Stimulated activated naive CD8-positive, alpha-beta T cell treated with anti-CD3 and anti-CD28 coated beads, Interleukin-15, amount 100 ng/mL, for 72 hours (primary cell): ENCODE data around the gene NPAS2.

Experiments used
- ATAC-seq: fragments of 150-1000 bp; cut with Tn5 transposase; 2 replicates; pipeline ENCODE4 v1.10.0; 2021; ENCODE audit warnings: mild to moderate bottlenecking, moderate library complexity
- DNase-seq, 2 donors: peaks; one replicate each; pipeline ENCODE4 v3.0.0; 2021 to 2022
- H3K27ac Mint-ChIP-seq, 2 donors: one replicate each; pipeline ENCODE4 v1.8.0; 2022; ENCODE audit warnings: mild to moderate bottlenecking in 2 of 2, mixed read lengths in 2 of 2, moderate library complexity in 2 of 2
- H3K27me3 Mint-ChIP-seq: one replicate; pipeline ENCODE4 v1.8.0; 2022; ENCODE audit warnings: mixed read lengths
- H3K4me1 Mint-ChIP-seq: one replicate; pipeline ENCODE4 v1.8.0; 2022; ENCODE audit warnings: mild to moderate bottlenecking, mixed read lengths
- H3K4me3 Mint-ChIP-seq, 2 donors: one replicate each; pipeline ENCODE4 v1.8.0; 2022; ENCODE audit warnings: mild to moderate bottlenecking in 2 of 2, mixed read lengths in 2 of 2, moderate library complexity in 1 of 2
- H3K9me3 Mint-ChIP-seq, 2 donors: one replicate each; pipeline ENCODE4 v1.8.0; 2022; ENCODE audit warnings: mixed read lengths in 2 of 2

Gene NPAS2

DNA sequence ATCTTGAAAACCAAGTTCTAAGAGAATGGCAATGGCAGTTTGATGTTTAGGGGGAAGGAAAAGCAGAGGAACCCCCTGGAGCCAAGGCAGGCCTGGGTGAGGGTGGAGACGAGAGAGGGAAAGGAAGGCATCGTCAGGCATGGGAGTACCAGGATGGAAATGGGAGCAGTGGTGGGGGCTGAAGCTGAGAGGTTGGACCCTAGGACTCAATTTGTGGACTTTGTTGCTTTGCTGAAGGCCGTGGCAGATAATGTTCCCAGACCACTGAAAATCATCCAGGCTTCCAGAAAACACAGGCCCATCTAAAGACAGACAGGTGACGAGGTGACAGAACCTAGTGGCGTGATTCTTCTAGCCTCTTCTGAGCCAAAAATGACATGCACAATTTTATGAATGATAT is 4.9 kb downstream of the NPAS2 start:
- no peak overlapping the region for H3K27ac Mint-ChIP-seq
- peaks cover 27% of the 10 kb centered on the region for H3K4me1 Mint-ChIP-seq
- DNase-seq (no peak), ATAC-seq (no peak)
- peaks cover 5 to 6% of the 10 kb centered on the region in 2 donors for H3K9me3 Mint-ChIP-seq
- H3K4me3 Mint-ChIP-seq, result no peak overlapping the region
- peaks cover 28% of the 10 kb centered on the region for H3K27me3 Mint-ChIP-seq

DNA sequence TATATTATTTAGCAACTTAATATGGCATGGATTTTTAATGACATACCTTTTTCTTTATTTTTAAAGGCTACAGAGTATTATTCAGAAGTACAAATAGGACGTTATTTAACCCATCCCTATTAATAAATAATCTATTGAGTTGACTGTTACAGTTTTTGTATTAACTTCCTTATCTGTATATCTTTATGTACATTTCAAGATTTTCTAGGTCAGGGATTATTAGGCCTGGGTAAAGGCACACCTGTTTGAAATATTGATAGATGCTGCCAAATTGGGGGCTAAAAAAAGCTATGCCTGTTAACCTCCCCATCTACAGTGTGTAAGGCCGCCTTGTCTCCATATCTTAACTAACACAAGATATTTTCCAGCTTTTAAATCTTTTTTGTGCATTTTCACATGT is 6.6 kb downstream of the NPAS2 start:
- Mint-ChIP-seq H3K4me1 (peaks cover 28% of the 10 kb centered on the region), H3K9me3 (peaks cover 5 to 6% of the 10 kb centered on the region in 2 donors), H3K4me3 (no peak overlapping the region), H3K27ac (no peak overlapping the region), H3K27me3 (peaks cover 20% of the 10 kb centered on the region)
- DNase-seq (no peak), ATAC-seq (no peak)

DNA sequence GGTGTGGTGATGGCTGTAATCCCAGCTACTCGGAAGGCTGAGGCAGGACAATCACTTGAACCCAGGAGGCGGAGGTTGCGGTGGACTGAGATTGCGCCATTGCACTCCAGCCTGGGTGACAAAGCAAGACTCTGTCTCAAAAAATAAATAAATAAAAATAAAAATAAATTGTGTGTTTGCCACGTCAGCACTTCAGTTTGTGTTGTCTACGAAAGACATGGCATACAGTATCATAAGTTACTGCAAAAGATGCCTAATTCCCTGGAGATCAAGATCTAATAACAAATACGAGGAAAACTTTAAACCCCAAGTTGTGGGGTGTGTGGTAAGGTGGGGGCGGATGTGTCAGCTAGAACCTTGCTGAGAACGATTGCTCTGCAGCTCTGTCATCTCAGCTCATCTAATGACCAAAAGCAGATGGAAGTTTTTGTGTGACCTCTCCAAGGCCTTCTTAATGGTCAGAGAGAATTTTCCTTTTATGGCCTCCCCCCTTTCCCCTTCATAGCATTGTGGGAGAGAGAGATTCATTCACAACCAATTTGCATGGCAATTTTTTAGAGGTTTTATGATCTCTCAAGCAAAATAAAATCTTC is 11.3 kb downstream of the NPAS2 start:
- Mint-ChIP-seq H3K9me3 (peaks cover 5 to 6% of the 10 kb centered on the region in 2 donors), H3K4me3 (no peak overlapping the region), H3K27ac (no peak overlapping the region), H3K4me1 (peaks cover 10% of the 10 kb centered on the region), H3K27me3 (no peaks in the 10 kb centered on the region)
- no peak for ATAC-seq
- DNase-seq, result no peak

DNA sequence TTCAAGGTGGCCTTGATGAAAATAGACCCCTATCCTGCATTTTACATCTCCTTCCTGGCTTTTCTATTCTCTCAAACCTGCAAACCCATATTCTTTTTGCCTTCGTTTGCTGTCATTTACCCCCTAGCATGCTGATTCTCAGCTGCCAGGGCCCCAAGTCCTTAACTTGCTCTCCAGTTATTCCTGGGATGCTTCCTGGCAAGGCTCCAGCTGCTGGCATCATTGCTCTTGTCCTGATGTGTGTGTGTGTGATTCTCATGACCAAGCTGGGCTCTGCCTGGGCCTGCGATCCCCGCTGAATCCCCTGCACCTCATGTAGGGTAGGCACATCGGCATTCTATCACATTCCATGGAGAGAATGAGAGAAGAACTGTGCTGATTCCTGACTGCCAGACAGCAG is 11.9 kb downstream of the NPAS2 start:
- no peak for DNase-seq
- Mint-ChIP-seq H3K27ac (no peak overlapping the region), H3K4me3 (no peak overlapping the region), H3K9me3 (peaks cover 5 to 6% of the 10 kb centered on the region in 2 donors), H3K27me3 (no peaks in the 10 kb centered on the region), H3K4me1 (peaks cover 10% of the 10 kb centered on the region)
- ATAC-seq, result no peak

DNA sequence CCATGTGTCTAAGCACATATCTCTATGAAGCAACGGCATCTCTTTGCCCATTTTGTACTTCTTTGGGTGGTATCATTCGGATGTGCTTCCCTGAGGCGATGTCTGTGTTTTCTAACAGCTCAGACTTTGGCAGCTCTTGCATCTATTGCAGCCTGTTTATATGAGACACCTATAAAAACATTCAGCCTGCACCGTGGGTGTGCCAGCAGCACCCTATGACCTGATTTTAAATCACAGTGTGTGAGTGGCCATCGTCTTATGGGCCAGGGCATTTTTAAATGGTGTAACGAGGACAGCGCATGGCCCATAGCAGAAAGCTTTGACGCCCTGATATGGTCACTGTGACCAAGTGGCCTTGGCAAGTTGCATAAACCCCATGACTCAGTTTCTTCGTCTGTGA is 12.9 kb downstream of the NPAS2 start:
- no peak for ATAC-seq
- no peaks in the 10 kb centered on the region for H3K27me3 Mint-ChIP-seq
- DNase-seq, result no peak

DNA sequence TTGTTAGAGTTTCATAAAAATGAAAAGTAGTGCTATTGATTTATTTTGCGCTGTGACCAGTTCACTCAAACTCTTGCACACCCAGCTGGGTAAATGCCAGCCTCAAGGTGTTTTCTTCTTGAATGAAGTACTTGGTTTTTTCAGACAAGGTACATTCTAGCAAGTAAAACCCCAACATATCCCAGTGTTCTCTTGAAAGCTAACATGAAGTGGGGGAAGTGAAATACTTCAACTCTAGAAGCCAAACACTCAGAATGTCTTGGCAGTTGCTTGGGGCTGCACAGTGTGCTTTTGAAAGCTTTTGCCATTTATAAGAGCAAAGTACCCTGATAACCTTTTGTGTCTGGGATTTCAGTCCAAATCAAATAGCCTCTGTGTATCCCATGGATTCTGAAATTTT is 13.4 kb downstream of the NPAS2 start:
- no peak overlapping the region for H3K4me3 Mint-ChIP-seq
- DNase-seq, result no peak
- no peaks in the 10 kb centered on the region for H3K27me3 Mint-ChIP-seq
- H3K9me3 Mint-ChIP-seq, result peaks cover 0 to 5% of the 10 kb centered on the region in 2 donors
- H3K4me1 Mint-ChIP-seq, result peaks cover 10% of the 10 kb centered on the region
- no peak overlapping the region for H3K27ac Mint-ChIP-seq
- ATAC-seq, result no peak

More for the DNA sequence above, 12.9 kb downstream of the NPAS2 start:
- Mint-ChIP-seq H3K4me3 (no peak overlapping the region), H3K4me1 (peaks cover 10% of the 10 kb centered on the region), H3K27ac (no peak overlapping the region), H3K9me3 (peaks cover 0 to 5% of the 10 kb centered on the region in 2 donors)

DNA sequence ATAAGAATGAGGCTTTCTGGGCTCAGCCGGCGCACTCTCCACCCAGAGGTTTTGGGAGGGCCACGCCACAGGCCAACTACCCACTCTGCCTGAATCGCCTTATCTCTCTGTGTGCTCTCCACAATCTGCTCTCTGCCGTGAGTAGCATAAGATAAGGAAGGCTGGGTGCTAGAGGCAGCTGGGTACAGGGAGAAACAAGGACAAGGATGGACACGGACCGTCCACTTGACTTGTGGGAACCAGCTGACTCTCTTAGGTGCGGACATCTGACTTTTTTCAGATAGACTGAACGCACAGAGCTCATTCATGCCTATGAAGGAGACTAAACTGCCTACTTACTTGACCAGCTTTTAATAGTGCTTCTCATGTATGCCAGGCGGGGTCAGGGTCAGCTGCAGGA is 14.3 kb downstream of the NPAS2 start:
- no peaks in the 10 kb centered on the region for H3K27me3 Mint-ChIP-seq
- ATAC-seq, result no peak
- no peaks in the 10 kb centered on the region for H3K9me3 Mint-ChIP-seq
- no peak for DNase-seq
- no peak overlapping the region for H3K4me3 Mint-ChIP-seq
- H3K27ac Mint-ChIP-seq, result peak overlapping the region; percentile 65 to 91
- peaks cover 10% of the 10 kb centered on the region for H3K4me1 Mint-ChIP-seq

DNA sequence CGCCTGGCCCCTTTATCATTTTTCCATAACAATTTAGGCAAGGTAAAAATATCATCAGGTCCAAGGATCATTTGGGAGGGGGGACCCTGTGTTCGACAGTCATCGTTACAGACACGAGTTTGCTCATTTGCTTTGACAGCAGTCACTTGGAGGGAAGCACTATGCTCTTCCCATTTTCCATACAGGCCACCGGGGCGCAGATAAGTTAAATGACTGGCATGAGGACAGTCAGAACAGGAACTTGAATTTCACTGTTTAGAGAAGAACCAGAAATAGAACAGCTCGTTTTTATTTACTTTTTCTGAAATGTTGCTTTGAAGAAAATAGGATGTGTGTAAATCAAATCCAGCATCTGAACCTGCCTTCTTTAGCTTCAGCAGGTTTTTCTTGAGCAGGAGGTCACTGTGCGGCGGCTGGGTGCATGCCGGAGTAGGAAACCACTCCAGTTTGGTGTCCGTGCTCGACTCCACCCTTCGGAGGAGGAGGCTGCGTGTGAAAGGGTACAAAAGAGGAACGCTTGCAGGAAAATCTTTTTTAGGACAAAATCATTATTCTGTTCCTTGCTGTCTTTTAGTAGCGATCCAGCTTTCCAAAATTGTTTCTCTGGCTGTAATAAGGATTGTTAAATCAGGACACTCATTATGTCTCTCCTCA is 15.2 kb downstream of the NPAS2 start:
- H3K4me1 Mint-ChIP-seq, result peaks cover 10% of the 10 kb centered on the region
- H3K27me3 Mint-ChIP-seq, result no peaks in the 10 kb centered on the region
- H3K27ac Mint-ChIP-seq, result peak overlapping the region in 1 of 2 donors; percentile 5

DNA sequence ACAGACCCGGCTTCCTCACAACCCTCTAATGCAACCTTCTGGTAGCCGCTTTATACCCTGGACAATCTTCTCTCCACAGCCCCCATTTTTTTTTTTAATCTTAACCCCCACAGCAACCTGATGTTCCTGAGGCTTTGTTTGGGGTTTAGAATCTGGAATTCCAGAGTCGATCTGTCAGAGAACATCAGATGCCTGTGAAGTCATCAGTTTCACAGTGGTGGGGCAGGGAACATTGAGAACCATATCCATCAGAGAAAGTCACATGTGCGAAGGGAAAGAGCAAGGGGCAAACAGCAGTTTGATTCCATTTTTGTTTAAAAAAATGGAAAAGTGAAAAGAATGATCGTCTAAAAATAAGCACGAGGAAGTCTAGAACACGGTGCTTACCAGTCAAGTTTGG is 20.6 kb downstream of the NPAS2 start:
- DNase-seq (no peak), ATAC-seq (no peak)
- Mint-ChIP-seq H3K4me1 (no peaks in the 10 kb centered on the region), H3K4me3 (no peak overlapping the region), H3K27ac (no peak overlapping the region), H3K9me3 (peaks cover 0 to 8% of the 10 kb centered on the region in 2 donors), H3K27me3 (no peaks in the 10 kb centered on the region)

More for the DNA sequence above, 15.2 kb downstream of the NPAS2 start:
- ATAC-seq (no peak), DNase-seq (no peak)
- H3K9me3 Mint-ChIP-seq, result no peaks in the 10 kb centered on the region
- no peak overlapping the region for H3K4me3 Mint-ChIP-seq

DNA sequence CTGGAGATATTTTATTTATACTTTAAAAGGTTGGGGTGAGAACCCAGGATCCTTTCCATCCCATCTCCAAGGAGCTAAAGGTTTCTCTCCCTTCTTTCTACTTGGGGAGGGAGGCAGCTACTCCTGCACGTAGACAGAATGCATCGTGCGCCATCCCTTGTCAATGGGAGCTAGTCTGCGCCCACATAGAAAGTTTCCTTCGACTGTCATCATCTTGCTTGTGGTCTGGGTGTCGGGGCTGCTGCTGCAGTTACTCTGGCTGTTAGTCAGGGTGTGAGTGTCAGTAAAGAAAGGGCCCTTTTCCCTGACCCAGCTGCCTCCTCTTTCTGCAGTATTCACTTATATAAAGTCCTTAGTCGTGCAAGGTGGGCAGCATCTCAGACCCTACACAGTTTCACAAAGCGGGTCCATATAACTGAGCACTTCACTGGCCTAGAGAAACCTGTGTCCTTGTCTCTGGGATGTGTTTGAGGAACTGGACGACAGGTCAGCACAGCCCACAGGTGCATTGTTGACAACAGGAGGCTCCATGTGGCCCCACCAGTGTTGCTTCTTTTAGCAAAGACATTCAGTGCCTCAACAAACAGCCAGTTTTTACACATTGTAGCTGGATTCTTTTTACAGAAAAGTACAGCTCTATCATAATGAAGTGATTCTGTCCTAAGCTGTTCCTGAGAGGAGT is 22.4 kb downstream of the NPAS2 start:
- peaks cover 0 to 8% of the 10 kb centered on the region in 2 donors for H3K9me3 Mint-ChIP-seq
- no peaks in the 10 kb centered on the region for H3K4me1 Mint-ChIP-seq
- no peak for ATAC-seq
- no peaks in the 10 kb centered on the region for H3K27me3 Mint-ChIP-seq
- H3K4me3 Mint-ChIP-seq, result no peak overlapping the region
- no peak overlapping the region for H3K27ac Mint-ChIP-seq
- no peak for DNase-seq

DNA sequence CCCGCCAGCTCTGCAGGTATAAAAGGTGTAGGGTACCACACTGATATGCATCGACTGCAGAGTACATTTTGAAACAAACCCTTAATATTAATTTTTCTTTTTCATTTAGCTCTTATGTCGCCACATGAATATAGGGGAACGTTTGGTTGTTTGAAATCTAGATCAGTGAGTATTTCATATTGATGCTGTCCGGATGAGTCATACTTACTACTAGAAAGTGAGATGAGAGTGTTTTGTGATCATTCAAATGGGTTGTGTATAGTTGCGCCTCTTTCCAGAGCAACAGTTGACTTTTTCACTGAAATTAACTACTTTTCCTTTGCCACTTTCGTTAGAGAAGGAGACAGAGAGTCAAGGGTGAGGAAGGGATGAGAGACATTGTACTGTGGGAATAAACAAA is 24.6 kb downstream of the NPAS2 start:
- H3K4me1 Mint-ChIP-seq, result no peaks in the 10 kb centered on the region
- ATAC-seq (no peak), DNase-seq (no peak)
- peaks cover 0 to 8% of the 10 kb centered on the region in 2 donors for H3K9me3 Mint-ChIP-seq
- no peak overlapping the region for H3K4me3 Mint-ChIP-seq
- no peaks in the 10 kb centered on the region for H3K27me3 Mint-ChIP-seq
- peak overlapping the region in 1 of 2 donors; percentile 62 for H3K27ac Mint-ChIP-seq

DNA sequence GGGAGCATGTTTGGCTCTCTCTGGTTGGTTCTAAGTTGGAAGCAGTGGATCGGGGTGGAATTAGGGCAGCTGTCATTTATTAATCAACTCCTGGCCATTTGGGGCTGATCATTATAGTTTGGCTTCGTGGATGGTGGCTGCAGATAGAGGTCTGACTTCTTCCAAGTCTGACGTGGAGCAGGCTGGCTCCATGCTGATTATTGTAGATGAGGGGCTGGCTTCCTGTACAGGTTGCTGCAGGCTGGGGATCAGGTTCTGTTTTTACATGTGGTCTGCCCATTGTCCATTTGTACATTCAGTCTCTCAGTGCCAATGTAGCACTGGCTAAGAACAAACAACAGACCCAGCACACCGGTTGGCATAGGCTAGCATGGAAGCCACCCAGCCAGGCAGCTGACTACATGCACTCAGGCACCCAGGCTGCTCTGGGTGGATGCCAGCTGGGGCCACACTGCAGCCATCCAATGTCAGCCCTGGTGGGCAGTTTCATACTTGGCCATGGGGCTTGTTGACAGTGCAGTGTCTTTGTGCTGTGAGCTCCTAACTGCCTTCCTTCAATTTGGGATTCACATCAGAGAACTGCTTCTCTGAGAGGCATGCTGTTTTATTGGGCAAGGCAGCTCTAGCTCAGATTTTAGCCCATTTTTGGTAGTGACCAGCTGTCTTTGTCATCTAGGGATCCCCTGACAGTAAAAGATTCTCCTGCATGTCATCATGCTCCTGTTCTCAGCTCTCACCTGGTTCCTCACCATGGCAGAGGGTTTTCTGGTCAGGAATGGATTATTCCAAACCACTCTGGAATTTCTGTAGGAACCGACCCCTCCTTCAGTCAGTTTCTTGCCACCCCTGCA is 25.4 kb downstream of the NPAS2 start:
- no peak overlapping the region for H3K27ac Mint-ChIP-seq

DNA sequence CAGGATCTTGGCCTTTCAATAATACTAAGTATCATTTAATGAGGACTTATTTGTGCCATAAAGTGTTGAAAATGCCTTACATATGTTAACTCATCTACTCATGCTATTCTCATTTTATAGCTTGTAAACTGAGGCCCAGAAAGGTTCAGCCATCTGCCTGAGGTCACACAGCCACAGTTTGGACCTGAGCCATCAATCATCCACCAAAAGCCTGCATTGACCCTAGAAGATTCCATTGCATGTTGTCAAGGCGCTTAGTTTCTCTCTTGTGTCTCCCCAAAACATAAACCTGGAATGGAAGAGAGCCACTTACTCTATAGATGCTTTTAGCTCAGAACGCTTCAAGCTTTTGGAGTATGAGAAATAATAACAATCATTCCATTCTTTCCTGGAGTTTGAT is 26.8 kb downstream of the NPAS2 start:
- DNase-seq (no peak), ATAC-seq (no peak)
- H3K4me3 Mint-ChIP-seq, result no peak overlapping the region
- peaks cover 0 to 8% of the 10 kb centered on the region in 2 donors for H3K9me3 Mint-ChIP-seq
- no peaks in the 10 kb centered on the region for H3K27me3 Mint-ChIP-seq
- no peaks in the 10 kb centered on the region for H3K4me1 Mint-ChIP-seq
- H3K27ac Mint-ChIP-seq, result no peak overlapping the region

More for the DNA sequence above, 25.4 kb downstream of the NPAS2 start:
- DNase-seq (no peak), ATAC-seq (no peak)
- Mint-ChIP-seq H3K27me3 (no peaks in the 10 kb centered on the region), H3K4me1 (no peaks in the 10 kb centered on the region), H3K9me3 (peaks cover 0 to 8% of the 10 kb centered on the region in 2 donors), H3K4me3 (no peak overlapping the region)

DNA sequence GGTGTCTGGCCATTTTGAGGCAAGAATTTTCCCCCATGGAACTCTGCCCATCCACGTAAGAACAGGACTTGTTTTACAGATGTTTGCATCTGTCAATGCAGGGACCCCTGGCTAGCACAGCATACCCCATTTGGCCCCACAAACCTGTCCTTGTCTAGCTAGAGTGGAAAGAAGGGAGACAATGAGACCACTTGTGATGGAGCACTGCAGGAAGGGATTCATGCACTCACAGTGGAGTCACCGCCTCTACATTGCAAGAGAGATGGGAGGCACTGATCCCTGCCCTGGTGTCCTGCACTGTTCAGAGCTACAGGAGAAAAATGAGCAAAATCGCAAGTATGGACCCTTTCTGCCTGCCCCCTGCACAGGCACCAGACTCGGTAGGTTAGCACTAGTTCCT is 32.5 kb downstream of the NPAS2 start:
- DNase-seq, result no peak
- no peaks in the 10 kb centered on the region for H3K9me3 Mint-ChIP-seq
- H3K27me3 Mint-ChIP-seq, result no peaks in the 10 kb centered on the region
- no peak overlapping the region for H3K4me3 Mint-ChIP-seq
- no peak overlapping the region for H3K27ac Mint-ChIP-seq
- peaks cover 9% of the 10 kb centered on the region for H3K4me1 Mint-ChIP-seq
- ATAC-seq, result no peak

DNA sequence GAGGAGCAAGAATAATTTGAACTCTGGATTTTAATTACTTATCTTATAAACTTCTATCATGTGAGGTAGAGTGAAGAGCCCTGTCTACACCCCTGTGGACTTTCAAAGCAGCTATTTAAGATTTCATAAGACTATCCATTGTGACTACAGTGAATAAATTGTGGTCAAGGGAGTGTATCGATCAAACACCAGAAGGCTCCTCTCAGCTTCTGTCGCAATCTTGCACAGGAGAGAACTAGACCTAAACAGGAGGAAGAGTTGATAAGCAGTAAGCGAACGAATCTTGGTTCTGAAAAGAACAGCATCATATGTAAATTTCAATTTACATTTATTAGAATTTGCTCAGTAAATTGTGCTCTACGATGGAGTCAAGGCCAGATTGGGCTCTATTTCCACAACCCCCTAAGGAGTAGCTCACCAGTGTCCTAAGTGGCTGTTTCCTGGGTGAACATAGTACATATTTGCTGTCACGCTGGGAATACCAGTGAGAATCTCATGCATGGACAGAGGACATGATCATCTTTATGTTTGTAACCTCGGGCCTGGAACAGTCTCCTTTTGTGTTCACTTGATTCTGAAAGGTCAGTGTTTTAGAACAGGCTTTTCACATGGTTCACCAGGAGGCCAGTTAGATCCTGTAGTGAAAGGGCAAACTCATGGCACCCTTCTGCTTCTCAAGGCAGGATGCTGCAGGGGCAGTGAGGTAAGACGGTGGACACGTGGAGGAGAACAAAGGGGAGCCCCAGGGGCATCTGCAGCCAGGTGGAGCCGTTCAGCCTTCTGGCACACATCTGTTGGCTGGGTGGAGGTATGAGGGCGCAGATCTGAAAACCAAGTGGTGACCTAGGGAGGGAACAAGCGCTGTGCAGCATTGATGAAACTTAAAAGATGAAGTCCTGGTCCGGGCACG is 33.3 kb downstream of the NPAS2 start:
- Mint-ChIP-seq H3K4me3 (no peak overlapping the region), H3K27me3 (no peaks in the 10 kb centered on the region), H3K9me3 (no peaks in the 10 kb centered on the region), H3K27ac (peak overlapping the region in 1 of 2 donors; percentile 86), H3K4me1 (peaks cover 9% of the 10 kb centered on the region)
- ATAC-seq (peak; percentile 52), DNase-seq (no peak)
